GM23248 (cell line): ENCODE results near the gene PRPSAP2. TPM values are rescaled to one million over a fixed set of nuclear protein-coding genes. Genes with fewer than 3 reads are reported as not detected.

ENCODE experiments used
- DNase-seq: peaks from one replicate; pipeline ENCODE4 v3.0.0-alpha.2; 2015
- H2AFZ ChIP-seq: fragments of 200-600 bp; sonication (generic); 2 replicates; pipeline ENCODE4 v1.6.1; 2016; ENCODE audit warnings: antibody characterized with exemption
- H3F3A ChIP-seq: fragments of 200-600 bp; sonication (generic); 2 replicates; pipeline ENCODE4 v1.6.1; 2016; ENCODE audit warnings: mild to moderate bottlenecking, antibody characterized with exemption, mixed run types; ENCODE audit not compliant: insufficient read depth
- H3K27ac ChIP-seq: fragments of 200-600 bp; sonication (generic); 2 replicates; pipeline ENCODE4 v1.5.1; 2016; ENCODE audit warnings: mild to moderate bottlenecking
- H3K27me3 ChIP-seq: fragments of 200-600 bp; sonication (generic); replicated peaks from 2 replicates; pipeline ENCODE4 v1.6.1; 2016; ENCODE audit warnings: mild to moderate bottlenecking; ENCODE audit not compliant: insufficient read depth
- H3K36me3 ChIP-seq: fragments of 200-600 bp; sonication (generic); 2 replicates; pipeline ENCODE4 v1.6.1; 2016; ENCODE audit warnings: low read depth, mild to moderate bottlenecking
- H3K4me1 ChIP-seq: fragments of 200-600 bp; sonication (generic); 2 replicates; pipeline ENCODE4 v1.6.1; 2016; ENCODE audit warnings: mild to moderate bottlenecking; ENCODE audit not compliant: insufficient read depth
- H3K4me2 ChIP-seq: fragments of 200-600 bp; sonication (generic); one replicate; pipeline ENCODE4 v1.6.1; 2016; ENCODE audit warnings: mild to moderate bottlenecking; ENCODE audit not compliant: unreplicated experiment
- H3K4me3 ChIP-seq: fragments of 200-600 bp; sonication (generic); 2 replicates; pipeline ENCODE4 v1.5.1; 2016; ENCODE audit warnings: mild to moderate bottlenecking
- H3K79me2 ChIP-seq: fragments of 200-600 bp; sonication (generic); 2 replicates; pipeline ENCODE4 v1.6.1; 2016; ENCODE audit warnings: mild to moderate bottlenecking; ENCODE audit not compliant: insufficient read depth
- H3K9ac ChIP-seq: fragments of 200-600 bp; sonication (generic); 2 replicates; pipeline ENCODE4 v1.6.1; 2016; ENCODE audit warnings: mild to moderate bottlenecking
- H3K9me2 ChIP-seq: fragments of 200-600 bp; sonication (generic); 2 replicates; pipeline ENCODE4 v1.6.1; 2016; ENCODE audit warnings: mixed run types, mild to moderate bottlenecking, moderate library complexity; ENCODE audit not compliant: insufficient read depth
- H3K9me3 ChIP-seq: fragments of 200-600 bp; sonication (generic); one replicate; pipeline ENCODE4 v1.6.1; 2017; ENCODE audit warnings: low read depth
- H4K20me1 ChIP-seq: fragments of 200-600 bp; sonication (generic); 2 replicates; pipeline ENCODE4 v1.6.0; 2016; ENCODE audit not compliant: insufficient read depth
- EZH2 ChIP-seq: fragments of 200-600 bp; sonication (generic); IDR thresholded peaks from 2 replicates; pipeline ENCODE4 v1.6.1; 2018; ENCODE audit warnings: antibody characterized with exemption, mild to moderate bottlenecking; ENCODE audit not compliant: insufficient read depth, poor library complexity, severe bottlenecking
- EZH2phosphoT487 ChIP-seq: fragments of 200-600 bp; sonication (generic); IDR thresholded peaks from 2 replicates; pipeline ENCODE4 v1.6.1; 2018; ENCODE audit warnings: antibody characterized with exemption, moderate library complexity, mild to moderate bottlenecking, low read depth; ENCODE audit not compliant: insufficient read depth
- WGBS, 2 experiments: methylation state at CpG; one replicate each; pipeline ENCODE4 v1.1.6; 2015 to 2017; ENCODE audit warnings: low lambda C conversion rate in 2 of 2, low coverage in 1 of 2; ENCODE audit errors: missing lambda C conversion rate in 2 of 2; 5-methylcytosine and 5-hydroxymethylcytosine counted together
- in situ Hi-C: fragments of 300-500 bp; cut with MboI; formaldehyde crosslinking; loops from 2 replicates; pipeline ENCODE4 v1.15.0; 2020
- polyA plus RNA-seq: library from polyadenylated mRNA; unstranded; fragments of >200 nt; fragmentation: Nextera tagmentation; extraction: Ambion mirVana; gene quantifications from 2 replicates; pipeline ENCODE4 v1.2.1, GENCODE V29; 2016
- total RNA-seq: library from RNA; depleted of rRNA; stranded (reverse); fragments of >200 nt; shearing (Covaris generic); gene quantifications from 2 replicates; pipeline ENCODE4 v1.2.3, GENCODE V29; 2014

Gene PRPSAP2
- total and polyA plus RNA-seq, 2 experiments from 2014 or later: 19.4 to 23.5 TPM

GRCh38 chr17:18937981-18938691 is 80.2 kb downstream of the PRPSAP2 start:
- no peaks in the 10 kb centered on the region for H4K20me1 ChIP-seq
- WGBS, 2 experiments: 81 to 83% methylated on average over 8 of the region's 8 CpGs

GRCh38 chr17:18938692-18939023 is 80.7 kb downstream of the PRPSAP2 start:
- Histone ChIP-seq H4K20me1 (no peaks in the 10 kb centered on the region), H3K27ac (no peak overlapping the region), H3K9me3 (no peaks in the 10 kb centered on the region), H3K36me3 (no peaks in the 10 kb centered on the region), H2AFZ (no peak overlapping the region), H3K4me2 (no peak overlapping the region), H3K9me2 (no peaks in the 10 kb centered on the region), H3K27me3 (peaks cover 9% of the 10 kb centered on the region), H3K4me3 (no peak overlapping the region), H3K4me1 (no peaks in the 10 kb centered on the region), H3K79me2 (no peaks in the 10 kb centered on the region), H3F3A (no peaks in the 10 kb centered on the region), H3K9ac (no peak overlapping the region)
- DNase-seq: no peak
- in situ Hi-C loops: loop anchor here (10.0 kb wide), 1 partner anchor 56 kb away; no protein-coding TSS in a partner anchor
- 67 to 79% methylated on average over 2 of the region's 2 CpGs for WGBS, 2 experiments
- TF ChIP-seq EZH2 (no peak), EZH2phosphoT487 (no peak)

More at GRCh38 chr17:18937981-18938691, 80.2 kb downstream of the PRPSAP2 start:
- Histone ChIP-seq H3K9ac (no peak overlapping the region), H3K4me1 (no peaks in the 10 kb centered on the region), H3K9me2 (no peaks in the 10 kb centered on the region), H3K4me2 (no peak overlapping the region), H3K79me2 (no peaks in the 10 kb centered on the region), H3F3A (no peaks in the 10 kb centered on the region), H3K4me3 (no peak overlapping the region), H3K27ac (no peak overlapping the region), H3K36me3 (no peaks in the 10 kb centered on the region), H2AFZ (no peak overlapping the region), H3K27me3 (peaks cover 9% of the 10 kb centered on the region), H3K9me3 (no peaks in the 10 kb centered on the region)
- TF ChIP-seq EZH2: no peak
- no peak for DNase-seq
- in situ Hi-C loops: loop anchor here (10.0 kb wide), 1 partner anchor 57 kb away; no protein-coding TSS in a partner anchor

GRCh38 chr17:18944646-18945045 is 86.7 kb downstream of the PRPSAP2 start:
- in situ Hi-C loops: no loop called here

GRCh38 chr17:18946536-18946935 is 88.6 kb downstream of the PRPSAP2 start:
- peaks cover 36% of the 10 kb centered on the region for H3K27me3 ChIP-seq
- H3K9me2 ChIP-seq: no peaks in the 10 kb centered on the region
- no peak for TF ChIP-seq EZH2
- TF ChIP-seq EZH2phosphoT487: no peak
- H3K4me3 ChIP-seq: no peak overlapping the region
- H3K36me3 ChIP-seq: no peaks in the 10 kb centered on the region
- H3K4me1 ChIP-seq: no peaks in the 10 kb centered on the region
- H3K79me2 ChIP-seq: no peaks in the 10 kb centered on the region
- no peak for DNase-seq
- 76 to 83% methylated on average over 2 of the region's 2 CpGs for WGBS, 2 experiments
- H4K20me1 ChIP-seq: no peaks in the 10 kb centered on the region
- in situ Hi-C loops: no loop called here
- no peak overlapping the region for H3K9ac ChIP-seq
- no peaks in the 10 kb centered on the region for H3F3A ChIP-seq
- no peaks in the 10 kb centered on the region for H3K9me3 ChIP-seq
- H3K27ac ChIP-seq: no peak overlapping the region
- no peak overlapping the region for H2AFZ ChIP-seq
- H3K4me2 ChIP-seq: no peak overlapping the region

More at GRCh38 chr17:18944646-18945045, 86.7 kb downstream of the PRPSAP2 start:
- no peaks in the 10 kb centered on the region for H3F3A ChIP-seq
- no peaks in the 10 kb centered on the region for H3K79me2 ChIP-seq
- no peaks in the 10 kb centered on the region for H4K20me1 ChIP-seq
- H3K9me2 ChIP-seq: no peaks in the 10 kb centered on the region
- no peak overlapping the region for H3K9ac ChIP-seq
- peaks cover 26% of the 10 kb centered on the region for H3K27me3 ChIP-seq
- H3K4me1 ChIP-seq: no peaks in the 10 kb centered on the region
- no peaks in the 10 kb centered on the region for H3K9me3 ChIP-seq
- H3K27ac ChIP-seq: no peak overlapping the region
- H2AFZ ChIP-seq: no peak overlapping the region
- H3K4me2 ChIP-seq: no peak overlapping the region
- TF ChIP-seq EZH2phosphoT487 (no peak), EZH2 (no peak)
- no peak for DNase-seq
- H3K36me3 ChIP-seq: no peaks in the 10 kb centered on the region
- no peak overlapping the region for H3K4me3 ChIP-seq
- 57 to 63% methylated on average over 5 of the region's 5 CpGs for WGBS, 2 experiments
